HFFc6 (cell line): Measurements from ENCODE around the gene PCBP4. TPM values are rescaled to one million over a fixed set of nuclear protein-coding genes. Genes with fewer than 3 reads are reported as not detected.
A peak's percentile ranks its signal among the peaks of the same experiment; 100 is the strongest.

Experiments
- DNase-seq: peaks from one replicate; pipeline ENCODE4 v3.0.0-alpha.2; 2018
- H3K27ac Mint-ChIP-seq: 2 replicates; pipeline ENCODE4 v1.8.0; 2020; ENCODE audit warnings: mild to moderate bottlenecking, mixed read lengths
- H3K27me3 Mint-ChIP-seq: 2 replicates; pipeline ENCODE4 v1.8.0; 2021; ENCODE audit warnings: mild to moderate bottlenecking, moderate library complexity, mixed read lengths; ENCODE audit not compliant: insufficient read depth
- H3K36me3 Mint-ChIP-seq: 2 replicates; pipeline ENCODE4 v1.8.0; 2021; ENCODE audit warnings: low read depth, mixed read lengths
- H3K4me1 Mint-ChIP-seq: 2 replicates; pipeline ENCODE4 v1.8.0; 2020; ENCODE audit warnings: low read depth, mixed read lengths
- H3K4me3 Mint-ChIP-seq: 2 replicates; pipeline ENCODE4 v1.8.0; 2020; ENCODE audit warnings: mild to moderate bottlenecking, moderate library complexity, mixed read lengths
- H3K9me3 Mint-ChIP-seq: 2 replicates; pipeline ENCODE4 v1.8.0; 2020; ENCODE audit warnings: mild to moderate bottlenecking, mixed read lengths
- CTCF ChIP-seq: fragments of 200-600 bp; sonication (generic); IDR thresholded peaks from 2 replicates; pipeline ENCODE4 v1.5.0; 2021; ENCODE audit warnings: antibody characterized with exemption, mild to moderate bottlenecking
- total RNA-seq, 6 experiments: library from RNA; stranded (reverse); fragmentation: NEBNext Ultra II Directional; extraction: Animal tissue kit (Norgen Biotek cat#: 25700); gene quantifications; 2 replicates in 1 of 6; 3 replicates in 5 of 6; pipeline ENCODE4 v1.2.3, GENCODE V29; 2021

Gene PCBP4
- total RNA-seq, 6 experiments from 2014 or later, result 98.6 to 128 (median 110) TPM

- Mint-ChIP-seq H3K36me3 (peaks cover 5% of the 10 kb centered on the region; the same call in 1 of the 2 replicates), H3K27ac (no peak overlapping the region), H3K27me3 (no peaks in the 10 kb centered on the region; the same call in none of the 2 replicates), H3K4me1 (peaks cover 8% of the 10 kb centered on the region), H3K9me3 (no peaks in the 10 kb centered on the region), H3K4me3 (no peak overlapping the region)
- no peak for TF ChIP-seq CTCF
- DNase-seq, result no peak
Observed at GRCh38 chr3:51959651-51960050, 7.6 kb downstream of the PCBP4 start.

GRCh38 chr3:51958603-51959521 lies 8.4 kb downstream of the PCBP4 start:
- no peaks in the 10 kb centered on the region; the same call in none of the 2 replicates for H3K27me3 Mint-ChIP-seq
- H3K9me3 Mint-ChIP-seq, result no peaks in the 10 kb centered on the region
- no peak overlapping the region for H3K27ac Mint-ChIP-seq
- H3K36me3 Mint-ChIP-seq, result peaks cover 5% of the 10 kb centered on the region; the same call in 1 of the 2 replicates
- peaks cover 10% of the 10 kb centered on the region for H3K4me1 Mint-ChIP-seq
- TF ChIP-seq CTCF, result no peak
- no peak overlapping the region for H3K4me3 Mint-ChIP-seq
- no peak for DNase-seq

- Mint-ChIP-seq H3K4me1 (peaks cover 16% of the 10 kb centered on the region), H3K4me3 (no peak overlapping the region), H3K36me3 (peaks cover 5% of the 10 kb centered on the region; the same call in 1 of the 2 replicates), H3K27ac (no peak overlapping the region), H3K27me3 (no peaks in the 10 kb centered on the region; the same call in none of the 2 replicates), H3K9me3 (no peaks in the 10 kb centered on the region)
- DNase-seq, result no peak
- peak; percentile 45 for TF ChIP-seq CTCF
Observed at GRCh38 chr3:51957520-51958205, 9.6 kb downstream of the PCBP4 start.

- peaks cover 5% of the 10 kb centered on the region; the same call in 1 of the 2 replicates for H3K36me3 Mint-ChIP-seq
- H3K4me3 Mint-ChIP-seq, result no peak overlapping the region
- H3K27me3 Mint-ChIP-seq, result no peaks in the 10 kb centered on the region; the same call in none of the 2 replicates
- DNase-seq, result no peak
- H3K27ac Mint-ChIP-seq, result no peak overlapping the region
- peaks cover 20% of the 10 kb centered on the region for H3K4me1 Mint-ChIP-seq
- peak; percentile 61 for TF ChIP-seq CTCF
- H3K9me3 Mint-ChIP-seq, result no peaks in the 10 kb centered on the region
Observed at GRCh38 chr3:51955893-51956770, 11.1 kb downstream of the PCBP4 start.
